HEK293 (cell line): ENCODE data around the gene ZFYVE1.

Source experiments
- CTCF ChIA-PET: fragments of 350-600 bp; formaldehyde crosslinking; extraction: SDS; loops from one replicate; lab custom pipeline; 2021; ENCODE audit warnings: antibody characterized with exemption; lab: Yijun Ruan, JAX
- POLR2A ChIA-PET: fragments of 300-600 bp; formaldehyde crosslinking; extraction: SDS; loops from one replicate; lab custom pipeline; 2020; ENCODE audit warnings: antibody characterized with exemption, inconsistent platforms; lab: Yijun Ruan, JAX
- H3K27ac ChIP-seq: fragments of 200-500 bp; sonication (Bioruptor generic); 2 replicates; pipeline ENCODE4 v1.5.1; 2014; ENCODE audit warnings: low read depth, low read length, control low read depth, inconsistent platforms; ENCODE audit errors: extremely low read depth
- H3K36me3 ChIP-seq, 2 experiments: fragments of 200-500 bp in 1 of 2; sonication (Bioruptor generic) in 1 of 2; 1 replicate in 1 of 2; 2 replicates in 1 of 2; pipeline ENCODE4 v1.5.1; 2014 to 2017; ENCODE audit warnings: inconsistent platforms in 2 of 2, low read length in 2 of 2; ENCODE audit not compliant: control insufficient read depth in 2 of 2, insufficient read depth in 1 of 2
- H3K4me1 ChIP-seq: fragments of 200-500 bp; sonication (Bioruptor generic); 2 replicates; pipeline ENCODE4 v1.5.1; 2014; ENCODE audit warnings: mild to moderate bottlenecking, low read length, inconsistent platforms; ENCODE audit not compliant: control insufficient read depth, insufficient read depth
- H3K4me3 ChIP-seq: 2 replicates; pipeline ENCODE4 v1.5.1; 2011; ENCODE audit warnings: low read depth, mild to moderate bottlenecking, control low read depth, low read length, moderate library complexity
- H3K9me3 ChIP-seq: fragments of 200-500 bp; sonication (Bioruptor generic); 2 replicates; pipeline ENCODE4 v1.5.1; 2014; ENCODE audit warnings: low read depth, low read length, inconsistent platforms; ENCODE audit not compliant: control insufficient read depth, insufficient read depth
- HOXD13 ChIP-seq: sonication (generic); formaldehyde crosslinking; IDR thresholded peaks from 2 replicates; pipeline ENCODE4 v1.8.0; 2022; ENCODE audit warnings: missing genetic modification reagents, borderline replicate concordance
- KLF1 ChIP-seq: fragments of 450-650 bp; formaldehyde crosslinking; IDR thresholded peaks from 2 replicates; pipeline ENCODE4 v1.5.1; 2016; ENCODE audit warnings: missing biosample characterization, missing genetic modification characterization
- KLF16 ChIP-seq: fragments of 450-650 bp; formaldehyde crosslinking; IDR thresholded peaks from 2 replicates; pipeline ENCODE4 v1.5.1; 2017; ENCODE audit warnings: missing biosample characterization, missing genetic modification characterization
- OVOL3 ChIP-seq: fragments of 450-650 bp; formaldehyde crosslinking; IDR thresholded peaks from 2 replicates; pipeline ENCODE4 v1.5.1; 2016; ENCODE audit warnings: missing biosample characterization, missing genetic modification characterization
- PBX3 ChIP-seq: sonication (generic); formaldehyde crosslinking; IDR thresholded peaks from 2 replicates; pipeline ENCODE4 v1.8.1; 2022; ENCODE audit warnings: mild to moderate bottlenecking, moderate library complexity, missing genetic modification reagents
- SCRT2 ChIP-seq: fragments of 450-650 bp; formaldehyde crosslinking; IDR thresholded peaks from 2 replicates; pipeline ENCODE4 v1.5.1; 2016; ENCODE audit warnings: missing biosample characterization, missing genetic modification characterization
- ZEB2 ChIP-seq: fragments of 450-650 bp; formaldehyde crosslinking; IDR thresholded peaks from 2 replicates; pipeline ENCODE4 v1.5.1; 2016; ENCODE audit warnings: missing biosample characterization, missing genetic modification characterization
- ZNF112 ChIP-seq: fragments of 450-650 bp; formaldehyde crosslinking; IDR thresholded peaks from 2 replicates; pipeline ENCODE4 v1.5.0; 2017; ENCODE audit warnings: missing biosample characterization, missing genetic modification characterization
- ZNF132 ChIP-seq: fragments of 450-650 bp; formaldehyde crosslinking; IDR thresholded peaks from 2 replicates; pipeline ENCODE4 v1.5.1; 2017; ENCODE audit warnings: missing biosample characterization, missing genetic modification characterization, borderline replicate concordance
- ZNF133 ChIP-seq: fragments of 450-650 bp; formaldehyde crosslinking; IDR thresholded peaks from 2 replicates; pipeline ENCODE4 v1.5.1; 2016; ENCODE audit warnings: missing biosample characterization, missing genetic modification characterization
- ZNF138 ChIP-seq: fragments of 450-650 bp; formaldehyde crosslinking; IDR thresholded peaks from 2 replicates; pipeline ENCODE4 v1.5.1; 2016; ENCODE audit warnings: missing biosample characterization, missing genetic modification characterization, borderline replicate concordance
- ZNF335 ChIP-seq: fragments of 450-650 bp; formaldehyde crosslinking; conservative IDR thresholded peaks from 2 replicates; pipeline ENCODE4 v1.5.1; 2016; ENCODE audit warnings: missing biosample characterization, missing genetic modification characterization
- ZNF433 ChIP-seq: fragments of 450-650 bp; formaldehyde crosslinking; IDR thresholded peaks from 2 replicates; pipeline ENCODE4 v1.5.1; 2016; ENCODE audit warnings: missing biosample characterization, missing genetic modification characterization, low read depth
- ZNF514 ChIP-seq: fragments of 450-650 bp; formaldehyde crosslinking; IDR thresholded peaks from 2 replicates; pipeline ENCODE4 v1.5.1; 2016; ENCODE audit warnings: missing biosample characterization, missing genetic modification characterization
- ZNF529 ChIP-seq: fragments of 450-650 bp; formaldehyde crosslinking; IDR thresholded peaks from 2 replicates; pipeline ENCODE4 v1.5.1; 2017; ENCODE audit warnings: missing genetic modification characterization, missing biosample characterization; ENCODE audit not compliant: insufficient replicate concordance
- ZNF623 ChIP-seq: fragments of 450-650 bp; formaldehyde crosslinking; IDR thresholded peaks from 2 replicates; pipeline ENCODE4 v1.5.1; 2016; ENCODE audit warnings: missing biosample characterization, missing genetic modification characterization
- ZNF76 ChIP-seq: fragments of 450-650 bp; formaldehyde crosslinking; IDR thresholded peaks from 2 replicates; pipeline ENCODE4; 2016; ENCODE audit warnings: low read depth, missing biosample characterization, missing genetic modification characterization, borderline replicate concordance
- TF ChIP-seq, protein P1 (sequence below): fragments of 450-650 bp; formaldehyde crosslinking; IDR thresholded peaks from 2 replicates; pipeline ENCODE4 v1.5.1; 2016; ENCODE audit warnings: missing biosample characterization, missing genetic modification characterization
- TF ChIP-seq, protein P2 (sequence below): fragments of 450-650 bp; formaldehyde crosslinking; IDR thresholded peaks from 2 replicates; pipeline ENCODE4; 2016; ENCODE audit warnings: missing biosample characterization, missing genetic modification characterization
- TF ChIP-seq, protein P3 (sequence below): fragments of 450-650 bp; formaldehyde crosslinking; IDR thresholded peaks from 2 replicates; pipeline ENCODE4 v1.5.1; 2016; ENCODE audit warnings: missing biosample characterization, missing genetic modification characterization
- TF ChIP-seq, protein P4 (sequence below): fragments of 450-650 bp; formaldehyde crosslinking; optimal IDR thresholded peaks from 2 replicates; pipeline ENCODE3; 2016; ENCODE audit warnings: missing biosample characterization, mild to moderate bottlenecking, missing genetic modification characterization

ZFYVE1 gene

DNA sequence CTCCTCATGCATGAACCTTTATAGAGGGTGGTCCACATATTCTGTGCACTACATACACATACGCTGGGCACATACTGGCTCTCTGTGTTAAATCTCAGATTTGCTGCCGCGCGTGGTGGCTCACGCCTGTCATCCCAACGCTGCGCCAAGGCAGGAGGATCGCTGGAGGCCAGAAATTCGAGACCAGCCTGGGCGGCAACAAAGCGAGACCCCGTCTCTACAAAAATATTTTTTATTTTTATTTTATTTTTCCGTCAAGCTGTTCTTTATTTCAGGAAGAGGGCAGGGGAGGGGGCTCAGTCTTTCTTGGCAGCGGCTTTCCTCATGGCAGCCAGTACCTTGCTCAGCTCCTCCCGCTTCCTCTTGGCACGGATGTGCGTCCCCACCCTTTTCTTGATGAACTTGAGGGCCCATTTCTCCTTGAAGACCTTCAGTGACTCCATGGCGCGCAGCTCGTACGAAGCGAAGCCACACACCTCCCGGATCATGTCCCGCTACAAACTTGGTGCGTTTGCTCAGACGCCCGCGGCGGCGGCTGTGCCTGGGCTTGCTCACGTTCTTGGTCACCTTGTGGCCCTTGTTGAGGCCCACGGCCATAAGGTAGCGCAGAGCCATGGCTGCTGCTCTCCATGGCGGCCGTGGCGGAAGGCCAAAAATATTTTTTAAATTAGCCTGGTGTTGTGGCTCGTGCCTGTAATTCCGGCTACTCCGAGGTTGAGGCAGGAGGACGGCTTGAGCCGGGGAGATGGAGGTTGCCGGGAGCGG lies 97.4 kb downstream of the ZFYVE1 start (continued):
- TF ChIP-seq, protein P1, sequence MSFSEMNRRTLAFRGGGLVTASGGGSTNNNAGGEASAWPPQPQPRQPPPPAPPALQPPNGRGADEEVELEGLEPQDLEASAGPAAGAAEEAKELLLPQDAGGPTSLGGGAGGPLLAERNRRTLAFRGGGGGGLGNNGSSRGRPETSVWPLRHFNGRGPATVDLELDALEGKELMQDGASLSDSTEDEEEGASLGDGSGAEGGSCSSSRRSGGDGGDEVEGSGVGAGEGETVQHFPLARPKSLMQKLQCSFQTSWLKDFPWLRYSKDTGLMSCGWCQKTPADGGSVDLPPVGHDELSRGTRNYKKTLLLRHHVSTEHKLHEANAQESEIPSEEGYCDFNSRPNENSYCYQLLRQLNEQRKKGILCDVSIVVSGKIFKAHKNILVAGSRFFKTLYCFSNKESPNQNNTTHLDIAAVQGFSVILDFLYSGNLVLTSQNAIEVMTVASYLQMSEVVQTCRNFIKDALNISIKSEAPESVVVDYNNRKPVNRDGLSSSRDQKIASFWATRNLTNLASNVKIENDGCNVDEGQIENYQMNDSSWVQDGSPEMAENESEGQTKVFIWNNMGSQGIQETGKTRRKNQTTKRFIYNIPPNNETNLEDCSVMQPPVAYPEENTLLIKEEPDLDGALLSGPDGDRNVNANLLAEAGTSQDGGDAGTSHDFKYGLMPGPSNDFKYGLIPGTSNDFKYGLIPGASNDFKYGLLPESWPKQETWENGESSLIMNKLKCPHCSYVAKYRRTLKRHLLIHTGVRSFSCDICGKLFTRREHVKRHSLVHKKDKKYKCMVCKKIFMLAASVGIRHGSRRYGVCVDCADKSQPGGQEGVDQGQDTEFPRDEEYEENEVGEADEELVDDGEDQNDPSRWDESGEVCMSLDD (tag by site-specific recombination): no peak

DNA sequence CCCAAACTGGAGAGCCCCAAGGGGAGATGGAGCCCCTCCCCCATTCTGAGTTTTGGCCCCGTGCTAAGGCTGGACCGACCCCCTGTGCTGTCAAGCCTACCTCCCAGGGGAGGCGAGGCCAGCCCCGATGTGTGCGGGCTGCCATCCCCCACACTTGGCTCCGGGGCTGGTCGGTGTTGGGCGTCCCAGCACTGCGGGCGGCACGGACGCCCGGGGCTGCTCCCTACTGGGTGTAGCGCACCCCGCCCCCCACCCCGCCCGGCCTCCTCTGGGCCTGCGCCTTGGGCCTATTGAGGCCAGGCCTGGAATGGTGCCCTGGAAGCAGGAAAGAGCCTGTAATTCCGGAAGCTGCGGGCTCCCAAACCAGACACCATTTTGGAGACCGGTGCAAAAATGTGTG lies 98.0 kb downstream of the ZFYVE1 start:
- CTCF ChIA-PET: interaction anchor here (1.5 kb wide), 1 partner anchor 20 kb away, joined by 8 read pairs; no protein-coding TSS in a partner anchor

GRCh38 chr14:72926292-72927028 lies 100.4 kb downstream of the ZFYVE1 start, which contains the start of gene DCAF4:
TSS of gene DCAF4 (plus strand) at chr14:72926464. CDS start at chr14:72937979, 11,515 bp downstream.
- H3K27ac ChIP-seq: peak within 1 kb of the TSS; percentile 69
- no peaks in the 10 kb centered on the region for H3K4me1 ChIP-seq
- ChIA-PET POLR2A (interaction anchor here (0.6 to 1.8 kb wide), 4 partner anchors 19 to 191 kb away, joined by 3 to 7 read pairs (median 4); partner anchors contain the start of genes DPF3 and RBM25), CTCF (interaction anchor here (0.6 to 1.7 kb wide), 2 partner anchors 22 to 365 kb away, joined by 3 to 7 read pairs; no protein-coding TSS in a partner anchor)
- H3K4me3 ChIP-seq: peak within 1 kb of the TSS; percentile 79
- H3K36me3 ChIP-seq: peaks cover 0 to 4% of the 10 kb centered on the region in 2 experiments; a peak in 2 of 3 replicates
- no peaks in the 10 kb centered on the region for H3K9me3 ChIP-seq
- TF ChIP-seq ZNF132 (tag by site-specific recombination) (no peak), KLF16 (peak; percentile 94), PBX3 (CRISPR knock-in tag) (0 out of 2 replicates have a peak, but pooled peaks have one; percentile 16), OVOL3 (tag by site-specific recombination) (peak; percentile 16; the same call in 1 of the 2 replicates), ZNF529 (no peak), ZNF335 (tag by site-specific recombination) (peak; percentile 95), SCRT2 (0 out of 2 replicates have a peak, but pooled peaks have one; percentile 28), ZNF112 (tag by site-specific recombination) (no peak), ZEB2 (tag by site-specific recombination) (0 out of 2 replicates have a peak, but pooled peaks have one; percentile 41), ZNF138 (no peak)
- TF ChIP-seq, protein P2, sequence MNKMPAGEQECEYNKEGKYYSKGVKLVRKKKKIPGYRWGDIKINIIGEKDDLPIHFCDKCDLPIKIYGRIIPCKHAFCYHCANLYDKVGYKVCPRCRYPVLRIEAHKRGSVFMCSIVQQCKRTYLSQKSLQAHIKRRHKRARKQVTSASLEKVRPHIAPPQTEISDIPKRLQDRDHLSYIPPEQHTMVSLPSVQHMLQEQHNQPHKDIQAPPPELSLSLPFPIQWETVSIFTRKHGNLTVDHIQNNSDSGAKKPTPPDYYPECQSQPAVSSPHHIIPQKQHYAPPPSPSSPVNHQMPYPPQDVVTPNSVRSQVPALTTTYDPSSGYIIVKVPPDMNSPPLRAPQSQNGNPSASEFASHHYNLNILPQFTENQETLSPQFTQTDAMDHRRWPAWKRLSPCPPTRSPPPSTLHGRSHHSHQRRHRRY (tag by site-specific recombination): no peak
- TF ChIP-seq, protein P1 (tag by site-specific recombination): peak; percentile 76; the same call in 1 of the 2 replicates
- TF ChIP-seq, protein P3, sequence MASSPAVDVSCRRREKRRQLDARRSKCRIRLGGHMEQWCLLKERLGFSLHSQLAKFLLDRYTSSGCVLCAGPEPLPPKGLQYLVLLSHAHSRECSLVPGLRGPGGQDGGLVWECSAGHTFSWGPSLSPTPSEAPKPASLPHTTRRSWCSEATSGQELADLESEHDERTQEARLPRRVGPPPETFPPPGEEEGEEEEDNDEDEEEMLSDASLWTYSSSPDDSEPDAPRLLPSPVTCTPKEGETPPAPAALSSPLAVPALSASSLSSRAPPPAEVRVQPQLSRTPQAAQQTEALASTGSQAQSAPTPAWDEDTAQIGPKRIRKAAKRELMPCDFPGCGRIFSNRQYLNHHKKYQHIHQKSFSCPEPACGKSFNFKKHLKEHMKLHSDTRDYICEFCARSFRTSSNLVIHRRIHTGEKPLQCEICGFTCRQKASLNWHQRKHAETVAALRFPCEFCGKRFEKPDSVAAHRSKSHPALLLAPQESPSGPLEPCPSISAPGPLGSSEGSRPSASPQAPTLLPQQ (tag by site-specific recombination): peak; percentile 86

More for the DNA sequence above, 98.0 kb downstream of the ZFYVE1 start:
- Histone ChIP-seq H3K27ac (no peak overlapping the region), H3K9me3 (no peaks in the 10 kb centered on the region), H3K4me3 (no peak overlapping the region), H3K4me1 (no peaks in the 10 kb centered on the region), H3K36me3 (peaks cover 0 to 4% of the 10 kb centered on the region in 2 experiments; a peak in 2 of 3 replicates)
- TF ChIP-seq ZNF514 (tag by site-specific recombination) (no peak), ZNF433 (no peak), HOXD13 (no peak), ZNF76 (no peak), ZNF623 (no peak), KLF1 (tag by site-specific recombination) (peak; percentile 69), ZNF133 (no peak)
- TF ChIP-seq, protein P4, sequence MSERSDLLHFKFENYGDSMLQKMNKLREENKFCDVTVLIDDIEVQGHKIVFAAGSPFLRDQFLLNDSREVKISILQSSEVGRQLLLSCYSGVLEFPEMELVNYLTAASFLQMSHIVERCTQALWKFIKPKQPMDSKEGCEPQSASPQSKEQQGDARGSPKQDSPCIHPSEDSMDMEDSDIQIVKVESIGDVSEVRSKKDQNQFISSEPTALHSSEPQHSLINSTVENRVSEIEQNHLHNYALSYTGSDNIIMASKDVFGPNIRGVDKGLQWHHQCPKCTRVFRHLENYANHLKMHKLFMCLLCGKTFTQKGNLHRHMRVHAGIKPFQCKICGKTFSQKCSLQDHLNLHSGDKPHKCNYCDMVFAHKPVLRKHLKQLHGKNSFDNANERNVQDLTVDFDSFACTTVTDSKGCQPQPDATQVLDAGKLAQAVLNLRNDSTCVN (tag by site-specific recombination): no peak
- POLR2A ChIA-PET: no interaction called here
